Measurements from ENCODE around the gene TTYH1.

- TF ChIP-seq ARNTL (CRISPR knock-in tag; IDR thresholded peaks at IDR 0.05; ENCODE audit: borderline replicate concordance, low read depth) (no peak), ZNF565 (CRISPR knock-in tag; conservative IDR thresholded peaks at IDR 0.05; ENCODE audit: low read depth) (no peak), CSDC2 (CRISPR knock-in tag; IDR thresholded peaks at IDR 0.05) (no peak), CREB5 (CRISPR knock-in tag; IDR thresholded peaks at IDR 0.05; ENCODE audit: low read depth) (no peak), PATZ1 (CRISPR knock-in tag; IDR thresholded peaks at IDR 0.05; ENCODE audit: borderline replicate concordance) (no peak), GLIS3 (CRISPR knock-in tag; IDR thresholded peaks at IDR 0.05) (no peak), SNAI2 (CRISPR knock-in tag; IDR thresholded peaks at IDR 0.05) (no peak), ZNF8 (CRISPR knock-in tag; IDR thresholded peaks at IDR 0.05) (no peak)
These were observed 64.8 kb downstream of the TTYH1 start for GRCh38 chr19:54480051-54480450.
